GM12801 (cell line): ENCODE measurements around the gene IL9R.

ENCODE experiments used
- TF ChIP-seq, protein P1 (sequence below): IDR thresholded peaks from one replicate; pipeline ENCODE4 v1.5.1; 2011; ENCODE audit warnings: control low read depth; ENCODE audit not compliant: insufficient read length; ENCODE audit errors: extremely low read depth

The IL9R gene

DNA sequence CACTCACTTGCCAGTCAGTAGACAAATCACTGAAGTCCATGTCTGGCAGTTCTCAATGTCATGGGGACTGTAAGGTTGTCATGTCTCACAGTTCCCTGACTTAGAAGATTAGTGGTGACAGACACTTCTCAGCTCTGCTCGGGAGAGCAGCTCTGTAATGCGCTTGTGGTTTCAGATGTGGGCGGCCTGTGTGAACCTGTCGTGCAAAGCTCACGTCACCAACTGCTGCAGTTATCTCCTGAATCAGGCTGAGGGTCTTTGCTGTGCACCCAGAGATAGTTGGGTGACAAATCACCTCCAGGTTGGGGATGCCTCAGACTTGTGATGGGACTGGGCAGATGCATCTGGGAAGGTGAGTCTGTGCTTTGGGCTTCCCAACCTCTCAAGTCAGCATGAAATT is at the start of gene IL9R:
Gene IL9R (plus strand): TSS at position 261 of the 400 bp plus-strand sequence. CDS start 64 bp downstream, at position 325.
- TF ChIP-seq, protein P1, sequence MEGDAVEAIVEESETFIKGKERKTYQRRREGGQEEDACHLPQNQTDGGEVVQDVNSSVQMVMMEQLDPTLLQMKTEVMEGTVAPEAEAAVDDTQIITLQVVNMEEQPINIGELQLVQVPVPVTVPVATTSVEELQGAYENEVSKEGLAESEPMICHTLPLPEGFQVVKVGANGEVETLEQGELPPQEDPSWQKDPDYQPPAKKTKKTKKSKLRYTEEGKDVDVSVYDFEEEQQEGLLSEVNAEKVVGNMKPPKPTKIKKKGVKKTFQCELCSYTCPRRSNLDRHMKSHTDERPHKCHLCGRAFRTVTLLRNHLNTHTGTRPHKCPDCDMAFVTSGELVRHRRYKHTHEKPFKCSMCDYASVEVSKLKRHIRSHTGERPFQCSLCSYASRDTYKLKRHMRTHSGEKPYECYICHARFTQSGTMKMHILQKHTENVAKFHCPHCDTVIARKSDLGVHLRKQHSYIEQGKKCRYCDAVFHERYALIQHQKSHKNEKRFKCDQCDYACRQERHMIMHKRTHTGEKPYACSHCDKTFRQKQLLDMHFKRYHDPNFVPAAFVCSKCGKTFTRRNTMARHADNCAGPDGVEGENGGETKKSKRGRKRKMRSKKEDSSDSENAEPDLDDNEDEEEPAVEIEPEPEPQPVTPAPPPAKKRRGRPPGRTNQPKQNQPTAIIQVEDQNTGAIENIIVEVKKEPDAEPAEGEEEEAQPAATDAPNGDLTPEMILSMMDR: no peak

DNA sequence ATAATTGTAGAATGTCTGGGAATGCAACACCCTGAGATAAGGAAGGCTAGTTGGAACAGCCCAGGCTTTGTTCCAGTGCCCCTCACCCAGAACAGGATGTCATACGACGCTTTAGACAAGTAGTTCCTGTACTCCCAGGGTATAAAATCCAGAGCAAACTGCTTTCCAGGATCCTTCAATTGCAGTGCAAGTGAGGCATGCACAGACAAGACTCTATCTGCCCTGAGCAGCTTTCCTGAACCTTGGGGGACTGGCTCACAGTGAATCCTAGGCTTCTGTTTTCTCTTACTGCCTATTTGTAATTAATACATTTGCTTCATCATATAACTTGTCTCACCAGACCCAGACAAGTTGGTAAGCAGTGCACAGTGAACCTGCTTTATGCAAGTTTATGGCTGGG is 48.4 kb upstream of the IL9R start:
- TF ChIP-seq, protein P1: no peak

DNA sequence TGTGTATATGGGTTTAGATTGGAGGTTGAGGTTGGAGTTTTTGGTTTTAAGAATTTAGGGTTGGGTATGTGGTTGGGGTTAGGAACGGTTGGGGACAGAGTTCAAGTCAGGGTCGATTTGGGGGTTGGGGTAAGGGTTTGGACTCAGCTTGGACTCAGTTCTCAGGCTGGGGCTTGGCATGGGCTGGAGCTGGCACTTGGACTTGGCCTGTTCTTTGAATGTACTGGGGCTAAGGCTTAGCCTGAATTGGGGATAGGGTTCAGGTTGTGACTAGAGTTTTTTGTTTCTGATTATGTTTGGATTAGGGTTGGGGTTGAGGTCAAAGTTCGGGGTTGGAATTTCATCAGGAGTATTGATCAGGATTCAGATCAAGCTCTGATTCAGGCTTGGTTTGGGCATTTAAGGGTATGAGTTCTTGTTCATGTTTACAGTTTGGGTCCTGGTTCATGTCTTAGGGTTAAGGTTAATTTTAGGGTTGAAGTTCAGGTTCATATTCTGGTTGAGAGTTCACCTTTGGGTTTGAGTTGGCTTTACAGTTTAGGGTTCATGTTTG is 46.2 kb upstream of the IL9R start:
- TF ChIP-seq, protein P1: no peak

DNA sequence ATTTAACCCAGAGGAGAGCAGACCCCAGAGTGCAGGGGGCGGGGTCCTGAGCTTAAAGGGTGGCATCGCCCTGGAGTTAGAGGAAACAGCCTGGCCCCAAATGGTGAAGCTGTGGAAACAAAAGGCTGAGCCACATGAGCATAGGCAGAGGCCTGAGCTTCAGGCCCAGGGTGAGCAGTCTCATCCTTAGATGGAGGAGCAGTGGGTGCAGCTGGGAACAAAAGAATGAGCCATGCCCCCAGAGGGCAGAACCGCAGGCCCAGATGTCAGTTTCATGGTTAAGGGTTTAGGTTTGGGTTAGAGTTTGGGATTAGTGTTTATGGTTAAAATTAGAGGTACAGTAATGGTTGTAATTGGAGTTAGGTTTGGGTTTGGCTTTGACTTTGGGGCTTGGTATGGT is 44.4 kb upstream of the IL9R start:
- TF ChIP-seq, protein P1: no peak

- TF ChIP-seq, protein P1: no peak
Observed at GRCh38 chrX:155954793-155955192, 42.7 kb upstream of the IL9R start.

DNA sequence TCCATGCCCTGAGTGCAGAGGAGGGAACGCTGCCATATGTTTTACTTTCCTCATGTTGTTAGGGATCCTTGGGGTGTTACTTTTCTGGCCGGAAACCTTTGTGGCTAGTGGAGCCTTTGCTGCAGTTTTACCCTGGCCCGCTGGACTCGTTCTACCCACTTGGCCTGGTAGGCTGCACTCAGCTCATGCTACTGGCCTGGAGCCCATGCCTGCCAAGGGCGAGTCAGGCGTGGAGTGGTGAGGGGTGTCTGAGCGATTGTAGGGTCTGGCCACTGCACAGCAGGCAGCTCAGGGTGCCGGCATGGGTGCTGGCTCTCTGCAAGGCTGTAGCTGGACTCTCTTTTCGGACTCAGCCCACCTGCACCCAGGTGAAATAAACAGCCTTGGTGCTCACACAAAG is 41.4 kb upstream of the IL9R start:
- TF ChIP-seq, protein P1: no peak

GRCh38 chrX:155956649-155957048 is 40.8 kb upstream of the IL9R start:
- TF ChIP-seq, protein P1: no peak
